Measurements from ENCODE around the gene TFEB.

TFEB gene

DNA sequence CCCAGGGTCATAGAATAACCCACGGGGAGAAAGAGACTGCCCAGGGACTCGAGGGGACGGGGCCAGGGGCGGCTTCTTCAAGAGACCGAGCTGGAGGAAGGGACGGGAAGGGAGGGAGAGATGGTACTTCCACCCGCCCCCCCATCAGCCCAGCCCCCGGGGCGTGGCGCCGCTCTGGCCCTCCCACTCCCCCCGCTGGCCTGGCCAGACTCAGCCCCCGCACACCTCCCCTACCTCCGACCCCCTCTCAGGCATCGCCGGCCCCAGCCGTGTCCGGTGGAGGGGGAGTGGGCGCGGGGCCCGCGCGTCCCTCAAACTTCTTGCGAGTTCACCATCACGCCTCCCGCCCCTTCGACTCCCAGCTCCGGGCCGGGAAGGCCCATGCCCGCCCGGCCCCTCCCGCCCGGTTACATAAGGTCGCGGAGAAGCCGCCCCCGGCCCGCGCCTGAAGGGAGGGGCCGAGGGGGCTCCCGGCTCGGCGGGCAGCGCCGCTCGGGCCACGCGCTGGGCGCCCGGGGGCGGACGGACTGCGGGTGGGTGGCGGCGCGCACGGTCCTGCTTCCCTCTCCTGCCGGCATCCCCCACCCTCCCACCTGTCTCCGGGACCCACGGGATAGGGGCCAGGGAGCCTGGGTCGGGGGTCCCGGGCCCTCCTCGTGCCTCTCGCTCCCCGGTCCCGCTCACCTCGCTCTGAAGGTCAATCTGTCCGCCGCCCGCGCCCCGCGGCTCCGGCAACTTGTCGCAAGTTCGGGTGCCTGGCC, 562 bp downstream of the TFEB start:
- DNase-seq: peak; percentile 80
- peak overlapping the region; percentile 75 for H3K4me3 Mint-ChIP-seq
- no peaks in the 10 kb centered on the region for H3K27me3 Mint-ChIP-seq
- H3K4me1 Mint-ChIP-seq (ENCODE audit: low read depth): peaks cover 39% of the 10 kb centered on the region
- no peaks in the 10 kb centered on the region for H3K36me3 Mint-ChIP-seq (ENCODE audit: low read depth)
- no peaks in the 10 kb centered on the region for H3K9me3 Mint-ChIP-seq
- H3K27ac Mint-ChIP-seq: peak overlapping the region; percentile 18

DNA sequence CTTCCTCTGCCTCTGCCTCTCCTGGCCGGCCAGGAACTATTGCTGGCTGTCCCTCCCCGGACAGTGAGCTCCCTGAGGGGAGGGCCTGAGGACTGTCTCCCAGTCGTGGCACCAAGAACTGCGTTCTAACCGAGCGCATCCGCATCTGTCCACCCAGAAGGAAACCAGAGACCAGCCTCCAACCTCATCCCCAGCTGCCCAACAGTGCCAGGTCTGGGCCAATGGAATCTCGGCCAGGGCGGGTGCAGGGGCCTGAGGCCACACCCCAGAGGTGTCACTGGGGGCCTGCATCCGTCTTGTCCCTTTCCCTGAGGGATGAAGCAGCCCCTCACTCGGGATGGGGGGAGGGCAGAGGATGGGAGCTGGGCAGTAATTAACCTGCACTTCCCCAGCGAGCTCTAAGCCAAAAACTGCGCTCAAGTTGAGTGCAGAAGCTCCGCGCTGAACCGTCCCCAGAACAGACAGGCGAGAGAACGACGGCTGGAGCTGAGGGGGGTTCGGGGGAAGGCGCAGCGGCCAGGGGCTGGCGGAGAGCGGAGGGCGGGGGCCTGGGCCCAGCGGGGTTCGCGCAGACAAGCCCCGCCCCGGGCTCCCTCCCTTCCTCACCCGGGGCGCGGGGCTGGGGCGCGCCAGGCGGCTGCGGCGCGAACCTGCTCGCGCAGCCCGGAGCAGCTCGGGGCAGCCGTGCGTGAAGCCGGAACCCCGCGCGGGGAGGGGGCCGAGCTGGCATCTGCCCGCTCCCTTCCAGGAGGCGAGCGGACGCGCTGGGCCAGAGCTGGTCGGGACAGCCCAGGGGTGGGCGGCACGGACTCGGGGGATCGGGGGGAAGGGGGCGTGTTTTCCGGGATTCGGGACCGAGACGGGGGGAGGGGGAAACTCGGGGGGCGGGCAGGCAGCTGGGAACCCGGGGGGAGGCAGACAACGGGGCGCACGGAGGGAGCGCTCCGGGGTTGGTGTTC, 1.4 kb downstream of the TFEB start:
- peak; percentile 72 for DNase-seq
- Mint-ChIP-seq H3K4me1 (ENCODE audit: low read depth) (peaks cover 42% of the 10 kb centered on the region), H3K27me3 (no peaks in the 10 kb centered on the region), H3K27ac (peak overlapping the region; percentile 50), H3K36me3 (ENCODE audit: low read depth) (no peaks in the 10 kb centered on the region), H3K4me3 (peak overlapping the region; percentile 81), H3K9me3 (no peaks in the 10 kb centered on the region)

- Mint-ChIP-seq H3K4me1 (ENCODE audit: low read depth) (peaks cover 42% of the 10 kb centered on the region), H3K4me3 (peak overlapping the region; percentile 81), H3K27ac (peak overlapping the region; percentile 50), H3K9me3 (no peaks in the 10 kb centered on the region), H3K27me3 (no peaks in the 10 kb centered on the region), H3K36me3 (ENCODE audit: low read depth) (no peaks in the 10 kb centered on the region)
- no peak for DNase-seq
These were observed 2.1 kb downstream of the TFEB start for GRCh38 chr6:41733360-41733706.

GRCh38 chr6:41732591-41733359, 2.6 kb downstream of the TFEB start:
- Mint-ChIP-seq H3K27me3 (no peaks in the 10 kb centered on the region), H3K4me3 (peak overlapping the region; percentile 81), H3K9me3 (no peaks in the 10 kb centered on the region), H3K27ac (peak overlapping the region; percentile 50), H3K36me3 (ENCODE audit: low read depth) (no peaks in the 10 kb centered on the region), H3K4me1 (ENCODE audit: low read depth) (peaks cover 42% of the 10 kb centered on the region)
- DNase-seq: peak; percentile 70

GRCh38 chr6:41732149-41732548, 3.3 kb downstream of the TFEB start:
- no peaks in the 10 kb centered on the region for H3K27me3 Mint-ChIP-seq
- H3K27ac Mint-ChIP-seq: peak overlapping the region; percentile 50
- H3K4me3 Mint-ChIP-seq: peak overlapping the region; percentile 81
- no peaks in the 10 kb centered on the region for H3K36me3 Mint-ChIP-seq (ENCODE audit: low read depth)
- DNase-seq: no peak
- no peaks in the 10 kb centered on the region for H3K9me3 Mint-ChIP-seq
- H3K4me1 Mint-ChIP-seq (ENCODE audit: low read depth): peaks cover 42% of the 10 kb centered on the region

- no peaks in the 10 kb centered on the region for H3K9me3 Mint-ChIP-seq
- no peak for DNase-seq
- no peak overlapping the region for H3K4me3 Mint-ChIP-seq
- no peaks in the 10 kb centered on the region for H3K36me3 Mint-ChIP-seq (ENCODE audit: low read depth)
- peaks cover 47% of the 10 kb centered on the region for H3K4me1 Mint-ChIP-seq (ENCODE audit: low read depth)
- no peaks in the 10 kb centered on the region for H3K27me3 Mint-ChIP-seq
- no peak overlapping the region for H3K27ac Mint-ChIP-seq
These were observed 3.8 kb downstream of the TFEB start for GRCh38 chr6:41731561-41732086.

GRCh38 chr6:41730531-41731436, 4.6 kb downstream of the TFEB start:
- H3K27ac Mint-ChIP-seq: no peak overlapping the region

GRCh38 chr6:41729624-41730023, 5.8 kb downstream of the TFEB start:
- Mint-ChIP-seq H3K4me3 (no peak overlapping the region), H3K4me1 (ENCODE audit: low read depth) (peaks cover 43% of the 10 kb centered on the region)

More at GRCh38 chr6:41730531-41731436, 4.6 kb downstream of the TFEB start:
- Mint-ChIP-seq H3K36me3 (ENCODE audit: low read depth) (no peaks in the 10 kb centered on the region), H3K4me1 (ENCODE audit: low read depth) (peaks cover 45% of the 10 kb centered on the region), H3K27me3 (no peaks in the 10 kb centered on the region), H3K9me3 (no peaks in the 10 kb centered on the region), H3K4me3 (no peak overlapping the region)
- no peak for DNase-seq

DNA sequence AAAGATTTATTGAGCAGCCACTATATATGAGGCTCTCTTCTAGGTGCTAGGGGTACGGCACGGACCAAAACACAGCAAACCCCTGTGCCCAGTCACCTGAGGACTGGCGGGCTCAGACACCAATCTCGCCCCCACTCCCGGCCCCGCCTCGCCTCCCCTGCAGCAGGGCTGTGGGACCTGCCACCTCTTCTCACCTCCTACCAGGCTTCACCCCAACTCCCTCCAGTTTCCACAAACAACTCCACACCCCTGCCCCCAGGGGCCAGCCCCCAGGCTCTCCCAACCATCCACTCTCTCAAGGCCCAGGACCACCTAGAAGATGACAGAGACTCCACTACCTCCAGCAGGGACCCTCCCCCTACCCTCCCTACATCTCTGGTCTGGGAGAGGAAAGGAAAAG, 6.5 kb downstream of the TFEB start:
- Mint-ChIP-seq H3K36me3 (ENCODE audit: low read depth) (no peaks in the 10 kb centered on the region), H3K27me3 (no peaks in the 10 kb centered on the region), H3K9me3 (no peaks in the 10 kb centered on the region), H3K4me1 (ENCODE audit: low read depth) (peaks cover 42% of the 10 kb centered on the region), H3K27ac (no peak overlapping the region), H3K4me3 (no peak overlapping the region)
- DNase-seq: no peak

More at GRCh38 chr6:41729624-41730023, 5.8 kb downstream of the TFEB start:
- Mint-ChIP-seq H3K36me3 (ENCODE audit: low read depth) (no peaks in the 10 kb centered on the region), H3K27me3 (no peaks in the 10 kb centered on the region), H3K27ac (no peak overlapping the region), H3K9me3 (no peaks in the 10 kb centered on the region)
- DNase-seq: no peak

- no peaks in the 10 kb centered on the region for H3K36me3 Mint-ChIP-seq (ENCODE audit: low read depth)
- peaks cover 36% of the 10 kb centered on the region for H3K4me1 Mint-ChIP-seq (ENCODE audit: low read depth)
- DNase-seq: no peak
These were observed 7.1 kb downstream of the TFEB start for GRCh38 chr6:41728073-41728936.

GRCh38 chr6:41727705-41728072, 7.7 kb downstream of the TFEB start:
- Mint-ChIP-seq H3K27me3 (no peaks in the 10 kb centered on the region), H3K4me3 (no peak overlapping the region), H3K9me3 (no peaks in the 10 kb centered on the region), H3K4me1 (ENCODE audit: low read depth) (peaks cover 30% of the 10 kb centered on the region), H3K27ac (no peak overlapping the region), H3K36me3 (ENCODE audit: low read depth) (no peaks in the 10 kb centered on the region)
- DNase-seq: no peak

More at GRCh38 chr6:41728073-41728936, 7.1 kb downstream of the TFEB start:
- no peak overlapping the region for H3K4me3 Mint-ChIP-seq
- H3K27me3 Mint-ChIP-seq: no peaks in the 10 kb centered on the region
- H3K9me3 Mint-ChIP-seq: no peaks in the 10 kb centered on the region
- no peak overlapping the region for H3K27ac Mint-ChIP-seq

DNA sequence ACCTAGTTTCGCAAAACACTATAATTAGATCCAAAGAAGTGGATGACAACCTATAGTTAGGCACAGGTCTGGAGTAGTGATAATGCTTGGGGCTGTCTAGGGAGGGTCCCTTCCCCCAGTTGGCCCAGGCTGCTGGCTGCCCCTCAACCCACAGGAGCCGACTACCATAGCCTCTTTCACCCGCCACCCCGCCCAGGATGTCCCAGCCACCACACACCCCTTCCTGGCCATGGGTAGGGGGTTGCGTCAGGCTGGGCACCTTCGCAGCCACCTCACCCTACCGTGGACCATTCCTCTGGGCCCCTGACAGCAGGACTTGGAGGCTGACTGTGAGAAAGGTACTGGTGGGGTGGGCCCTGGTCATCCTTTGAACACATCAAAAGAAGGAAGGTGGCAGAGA, 8.5 kb downstream of the TFEB start:
- Mint-ChIP-seq H3K36me3 (ENCODE audit: low read depth) (no peaks in the 10 kb centered on the region), H3K27ac (peak overlapping the region; percentile 24), H3K4me3 (no peak overlapping the region), H3K27me3 (no peaks in the 10 kb centered on the region), H3K4me1 (ENCODE audit: low read depth) (peaks cover 26% of the 10 kb centered on the region), H3K9me3 (no peaks in the 10 kb centered on the region)
- DNase-seq: no peak

Measured in activated T-cell treated with anti-CD3 and anti-CD28 coated beads, Interleukin-2, amount 50 U/mL, for 24 hours (primary cell).